SK-MEL-5 (cell line): ENCODE measurements around the gene SMTN. TPM values are rescaled to one million over a fixed set of nuclear protein-coding genes. Genes with fewer than 3 reads are reported as not detected.
"Not testable (repeated sequence)": the region's sequence is repeated elsewhere in the genome, so short reads cannot be mapped to it uniquely, and the experiment has no call there.

Experiments
- DNase-seq: peaks from one replicate; pipeline ENCODE4 v3.0.0-alpha.2; 2016; ENCODE audit warnings: low read depth, low spot score
- in situ Hi-C: cut with HindIII; loops from 2 replicates; pipeline ENCODE4 v1.10.0; 2016; ENCODE audit warnings: low sequenced_read_pairs, high pct_unique_total_duplicates, low pct_unique_long_range_greater_than_20kb
- polyA plus RNA-seq, 2 experiments: library from polyadenylated mRNA; depleted of rRNA; stranded (reverse); fragments of >200 nt; gene quantifications; 2 replicates each; pipeline ENCODE4 v1.2.3, GENCODE V29; 2015
- total RNA-seq: library from RNA; depleted of rRNA; stranded (reverse); fragments of >200 nt; shearing (Covaris generic); gene quantifications from 2 replicates; pipeline ENCODE4 v1.2.3, GENCODE V29; 2014; rRNA removed

SMTN gene
- total RNA-seq: 10.1 and 11.4 TPM in 2 replicates
- 31.2 and 31.3 TPM in 2 replicates for polyA plus RNA-seq (2015; cell fraction: cytosol; rRNA removed)
- polyA plus RNA-seq (2015; cell fraction: nucleus; rRNA removed): 91.6 and 101 TPM in 2 replicates

DNA sequence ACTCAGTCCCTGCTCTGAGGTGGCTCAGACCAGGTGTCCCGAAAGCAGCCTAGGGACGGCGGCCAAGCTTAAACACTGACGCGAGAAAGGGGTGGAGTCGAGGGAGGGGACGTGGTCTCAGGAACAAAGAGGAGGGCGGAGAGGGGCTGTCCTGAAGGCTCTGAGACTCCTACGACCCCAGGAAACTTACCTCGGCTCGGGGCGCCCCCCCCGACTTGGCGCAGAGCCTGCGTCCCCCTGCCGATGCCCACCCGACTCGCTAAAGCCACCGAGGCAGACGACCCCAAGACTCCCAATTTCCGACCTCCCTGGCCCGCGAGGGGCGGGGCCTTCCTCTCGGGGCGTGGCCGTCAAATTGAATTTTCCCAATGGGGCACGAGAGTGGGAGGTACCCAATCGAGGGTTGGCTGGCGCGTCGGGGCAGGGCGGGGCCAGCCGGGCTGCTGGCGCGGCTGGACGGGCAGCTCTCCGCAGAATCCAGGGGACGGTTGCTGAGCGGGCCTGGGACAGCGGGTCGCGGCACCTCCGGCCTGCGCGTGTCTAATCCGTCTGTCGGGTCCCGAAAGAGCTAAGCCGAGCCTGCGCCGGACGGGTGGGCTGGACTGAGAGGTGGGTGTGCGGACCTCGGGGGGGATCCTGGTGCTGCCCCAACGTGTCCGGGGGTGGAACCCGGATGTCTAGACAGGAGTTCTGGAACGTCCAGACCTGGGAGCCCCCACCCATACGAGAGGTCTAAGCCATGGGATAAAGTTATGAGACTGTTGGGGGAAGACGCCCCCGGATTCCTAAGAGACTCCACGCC is at the start of gene SMTN:
TSS of gene SMTN (plus strand) at position 471 of the 802 bp plus-strand sequence. CDS start 1,941 bp downstream, outside the sequence.
- DNase-seq: peak; percentile 92
- in situ Hi-C loops: no loop called here

- in situ Hi-C loops: no loop called here
- DNase-seq: peak; percentile 69
These were observed 44.2 kb upstream of the SMTN start for GRCh38 chr22:31036671-31037550.

GRCh38 chr22:31038686-31039085 is 42.4 kb upstream of the SMTN start:
- in situ Hi-C loops: no loop called here
- no peak for DNase-seq

- DNase-seq: no peak
- in situ Hi-C loops: no loop called here
These were observed 41.7 kb upstream of the SMTN start for GRCh38 chr22:31039393-31039792.

DNA sequence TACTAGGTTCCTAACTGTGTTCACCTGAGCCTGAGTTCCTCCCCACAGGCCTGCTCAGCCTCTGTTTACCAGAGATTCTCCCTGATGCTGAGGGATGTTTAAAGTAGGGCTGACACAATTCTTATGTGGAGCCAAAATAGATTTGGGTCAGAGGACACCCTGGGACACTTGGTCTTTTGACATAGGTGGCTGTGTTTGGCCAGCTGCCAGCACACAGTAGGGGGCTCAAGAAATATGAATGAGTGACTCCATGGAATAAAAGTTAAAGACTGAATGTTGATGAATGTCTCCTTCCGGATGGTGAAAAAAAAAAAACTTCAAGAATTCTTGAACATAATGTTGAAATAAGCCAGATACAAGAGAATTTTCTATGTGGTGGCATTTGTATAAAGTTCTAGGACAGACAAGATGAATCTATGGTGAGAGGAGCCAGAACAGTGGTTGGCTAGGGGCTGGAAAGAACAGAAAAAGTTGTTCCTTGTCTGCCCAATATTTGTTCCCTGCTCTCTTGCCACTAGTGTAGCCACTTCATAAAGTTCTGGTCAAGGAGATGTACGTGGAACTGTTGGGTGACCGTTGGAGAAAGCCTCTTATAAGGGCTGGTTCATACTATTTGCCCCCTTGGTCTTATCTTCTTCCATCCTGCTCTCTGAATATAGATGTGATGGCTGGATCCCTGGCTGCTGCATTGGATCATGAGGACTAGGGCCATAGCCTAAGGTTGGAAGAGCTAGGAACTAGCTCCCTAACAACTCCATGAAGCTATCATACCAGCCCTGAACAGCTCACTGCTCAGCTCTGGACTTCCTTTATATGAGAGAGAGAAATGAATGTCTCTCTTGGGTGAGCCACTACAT is 40.3 kb upstream of the SMTN start:
- no peak for DNase-seq
- in situ Hi-C loops: no loop called here

- DNase-seq: no peak
- in situ Hi-C loops: no loop called here
These were observed 36.8 kb upstream of the SMTN start for GRCh38 chr22:31044262-31044861.

DNA sequence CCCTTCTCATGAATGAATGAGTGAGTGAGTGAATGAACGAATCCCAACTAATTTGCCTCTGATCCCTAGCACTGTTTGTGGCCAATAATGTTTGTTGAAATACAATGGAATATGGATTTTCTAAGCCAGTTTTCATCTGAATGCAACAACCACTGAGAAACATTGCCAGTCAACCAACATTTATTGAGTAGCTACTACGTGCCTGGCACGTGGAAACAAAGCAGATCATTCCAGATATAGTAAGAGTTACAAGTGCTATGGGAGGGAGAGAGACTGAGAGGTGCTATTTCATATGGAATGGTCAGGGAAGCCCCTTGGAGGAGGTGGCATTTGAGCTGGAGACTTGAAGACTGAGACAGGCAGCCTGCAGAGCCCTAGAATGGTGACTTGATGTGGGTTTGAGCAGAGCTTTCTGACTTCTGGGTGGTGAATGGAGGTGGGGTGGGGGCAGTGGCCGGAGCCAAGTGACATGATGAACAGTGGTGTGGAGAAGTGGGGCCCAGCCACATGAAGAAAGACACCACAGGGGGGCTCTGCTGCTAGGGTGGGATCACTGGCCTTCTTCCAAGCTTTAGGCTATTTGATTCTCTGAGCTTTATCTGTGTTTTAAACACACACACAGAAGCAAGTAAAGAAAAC is 35.1 kb upstream of the SMTN start:
- in situ Hi-C loops: no loop called here

DNA sequence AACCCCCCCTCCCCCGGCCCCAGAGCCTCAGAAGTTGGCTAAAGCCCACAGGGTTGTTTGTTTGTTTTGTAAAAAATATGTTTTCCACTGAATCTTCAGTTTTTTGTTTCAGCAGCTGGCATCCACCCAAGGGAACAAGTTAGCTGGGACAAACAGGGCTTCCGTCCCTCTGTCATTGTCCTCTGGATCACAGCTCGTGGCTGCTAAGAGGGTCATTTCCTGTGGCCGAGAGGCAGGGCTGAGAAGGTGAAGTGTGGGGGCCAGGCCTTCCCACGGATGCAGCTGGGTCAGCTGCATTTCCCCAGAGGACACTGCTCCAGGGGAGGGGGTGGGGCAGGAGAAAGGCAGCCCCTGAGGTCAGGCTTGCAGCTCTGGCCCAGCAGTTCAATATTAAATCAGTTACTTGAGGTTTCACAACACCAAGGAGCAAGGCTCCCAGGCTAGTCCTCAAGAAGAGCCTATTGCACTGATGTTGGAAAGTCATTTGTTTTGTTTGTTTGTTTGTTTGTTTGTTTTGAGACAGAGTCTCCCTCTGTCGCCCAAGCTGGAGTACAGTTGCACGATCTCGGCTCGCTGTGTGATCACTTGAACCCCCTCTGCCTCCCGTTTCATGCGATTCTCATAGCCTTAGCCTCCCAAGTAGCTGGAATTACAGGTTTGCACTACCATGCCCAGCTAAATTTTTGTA is 34.4 kb upstream of the SMTN start:
- DNase-seq: no peak
- in situ Hi-C loops: no loop called here

More for the DNA sequence above, 35.1 kb upstream of the SMTN start:
- DNase-seq: no peak

GRCh38 chr22:31048570-31048969 is 32.5 kb upstream of the SMTN start:
- DNase-seq: no peak
- in situ Hi-C loops: no loop called here

GRCh38 chr22:31049815-31050420 is 31.2 kb upstream of the SMTN start:
- DNase-seq: no peak
- in situ Hi-C loops: no loop called here

DNA sequence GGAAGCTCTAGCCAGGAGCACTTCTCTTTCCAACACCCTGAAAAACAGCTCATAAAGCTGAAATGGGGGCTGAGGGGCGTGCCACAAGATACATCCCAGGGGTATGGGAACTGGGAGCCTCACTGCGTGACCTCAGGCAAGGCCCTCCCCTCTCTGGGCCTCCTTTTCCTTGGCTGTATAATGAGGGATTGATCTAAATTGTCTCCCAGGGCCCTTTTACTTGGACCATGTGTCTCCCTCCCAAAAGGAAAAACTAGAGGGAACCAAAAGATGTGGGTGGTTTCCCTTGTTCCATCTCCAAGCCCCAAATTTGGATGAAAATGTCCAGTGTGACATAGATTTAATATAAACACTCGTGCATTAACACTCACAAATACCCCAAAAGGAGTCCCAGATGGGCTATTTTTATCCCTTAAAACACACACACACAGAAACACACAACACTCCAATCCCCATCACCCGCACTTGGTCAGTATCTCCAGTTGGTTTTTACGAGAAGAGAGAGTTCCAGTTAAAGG is 25.9 kb upstream of the SMTN start:
- DNase-seq: no peak
- in situ Hi-C loops: no loop called here

- in situ Hi-C loops: no loop called here
- DNase-seq: peak; percentile 68
These were observed 25.4 kb upstream of the SMTN start for GRCh38 chr22:31055635-31056159.

GRCh38 chr22:31056986-31057599 is 24.0 kb upstream of the SMTN start:
- DNase-seq: no peak
- in situ Hi-C loops: no loop called here

DNA sequence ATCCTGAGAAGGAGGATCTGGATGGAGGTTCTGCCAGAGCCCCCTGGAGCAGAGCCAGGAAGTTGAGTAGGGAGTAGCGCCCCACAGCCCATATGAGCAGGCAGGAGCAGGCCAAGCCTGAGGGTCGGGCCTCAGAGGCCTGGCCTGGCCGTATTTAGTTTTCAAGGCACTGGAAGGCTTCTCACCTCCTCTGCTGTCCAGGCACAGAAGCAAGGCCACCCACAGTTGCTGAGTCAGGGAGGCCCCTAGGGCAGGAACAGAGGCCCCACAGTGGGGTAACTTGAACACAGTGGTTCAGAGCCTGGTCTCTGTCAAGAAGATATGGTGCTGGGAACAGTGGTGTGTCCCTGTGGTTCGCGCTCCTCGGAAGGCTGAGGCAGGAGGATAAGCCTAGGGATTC is 21.5 kb upstream of the SMTN start:
- DNase-seq, in situ Hi-C loops: not testable (repeated sequence)

DNA sequence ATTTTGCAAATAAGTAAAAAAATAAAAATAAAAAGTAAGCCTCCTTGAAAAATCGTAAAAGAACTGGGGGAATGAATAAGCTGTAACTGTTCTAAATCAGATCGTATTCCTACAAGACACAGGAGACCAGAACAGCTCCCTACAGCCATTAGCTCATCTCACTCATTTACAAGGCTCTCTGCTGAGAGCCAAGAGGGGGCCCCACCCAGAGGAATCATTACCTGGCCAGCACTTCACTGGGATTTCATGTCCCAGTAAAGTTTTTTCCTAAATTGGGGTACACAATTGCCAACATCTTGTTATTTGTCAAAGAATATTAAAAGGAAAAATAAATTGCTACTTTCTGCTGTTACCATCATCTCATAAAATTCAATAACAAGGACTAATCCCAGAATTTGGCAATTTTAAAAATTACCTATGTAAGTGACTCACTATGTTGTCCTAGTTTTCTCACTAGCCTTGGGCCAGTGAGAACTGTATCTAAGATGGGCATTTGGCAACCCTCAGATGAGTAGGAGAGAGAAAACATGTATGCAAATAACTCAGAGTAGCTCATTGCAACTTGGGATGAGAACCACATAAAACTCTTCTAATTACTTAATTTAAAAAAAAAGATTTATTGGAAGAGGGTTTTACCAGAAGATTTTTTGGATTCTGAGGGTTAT is 18.4 kb upstream of the SMTN start:
- no peak for DNase-seq
- in situ Hi-C loops: no loop called here
